ENCODE measurements around the gene CADPS.

CADPS gene

GRCh38 chr3:62566022-62566557 is 309.1 kb downstream of the CADPS start:
- TF ChIP-seq FOXP2 (optimal IDR thresholded peaks at IDR 0.05; ENCODE audit: borderline replicate concordance, extremely low read depth, extremely low read length, insufficient read depth) (no peak), TAF1 (IDR thresholded peaks at IDR 0.05; ENCODE audit: borderline replicate concordance, insufficient read depth, low read length) (no peak), REST (IDR thresholded peaks at IDR 0.05; ENCODE audit: insufficient read depth in 1 of 2, low read depth in 2 of 2, low read length in 2 of 2) (no peak), SIN3A (IDR thresholded peaks at IDR 0.05; ENCODE audit: borderline replicate concordance, insufficient read depth, low read length) (no peak), POLR2AphosphoS5 (IDR thresholded peaks at IDR 0.05; ENCODE audit: low read depth, low read length) (no peak)

- no peak for TF ChIP-seq TAF1 (IDR thresholded peaks at IDR 0.05; ENCODE audit: borderline replicate concordance, insufficient read depth, low read length)
- no peak for TF ChIP-seq SIN3A (IDR thresholded peaks at IDR 0.05; ENCODE audit: borderline replicate concordance, insufficient read depth, low read length)
- TF ChIP-seq REST (IDR thresholded peaks at IDR 0.05; ENCODE audit: insufficient read depth in 1 of 2, low read depth in 2 of 2, low read length in 2 of 2) = no peak
- no peak for TF ChIP-seq FOXP2 (optimal IDR thresholded peaks at IDR 0.05; ENCODE audit: borderline replicate concordance, extremely low read depth, extremely low read length, insufficient read depth)
- no peak for TF ChIP-seq POLR2AphosphoS5 (IDR thresholded peaks at IDR 0.05; ENCODE audit: low read depth, low read length)
These were observed 312.6 kb downstream of the CADPS start for GRCh38 chr3:62562596-62562995.

GRCh38 chr3:62562017-62562416 is 313.2 kb downstream of the CADPS start:
- TF ChIP-seq POLR2AphosphoS5 (IDR thresholded peaks at IDR 0.05; ENCODE audit: low read depth, low read length) = no peak
- no peak for TF ChIP-seq TAF1 (IDR thresholded peaks at IDR 0.05; ENCODE audit: borderline replicate concordance, insufficient read depth, low read length)
- TF ChIP-seq REST (IDR thresholded peaks at IDR 0.05; ENCODE audit: insufficient read depth in 1 of 2, low read depth in 2 of 2, low read length in 2 of 2) = no peak
- no peak for TF ChIP-seq SIN3A (IDR thresholded peaks at IDR 0.05; ENCODE audit: borderline replicate concordance, insufficient read depth, low read length)
- no peak for TF ChIP-seq FOXP2 (optimal IDR thresholded peaks at IDR 0.05; ENCODE audit: borderline replicate concordance, extremely low read depth, extremely low read length, insufficient read depth)

- TF ChIP-seq TAF1 (IDR thresholded peaks at IDR 0.05; ENCODE audit: borderline replicate concordance, insufficient read depth, low read length) = no peak
- TF ChIP-seq SIN3A (IDR thresholded peaks at IDR 0.05; ENCODE audit: borderline replicate concordance, insufficient read depth, low read length) = no peak
- no peak for TF ChIP-seq POLR2AphosphoS5 (IDR thresholded peaks at IDR 0.05; ENCODE audit: low read depth, low read length)
- TF ChIP-seq FOXP2 (optimal IDR thresholded peaks at IDR 0.05; ENCODE audit: borderline replicate concordance, extremely low read depth, extremely low read length, insufficient read depth) = no peak
- TF ChIP-seq REST (IDR thresholded peaks at IDR 0.05; ENCODE audit: insufficient read depth in 1 of 2, low read depth in 2 of 2, low read length in 2 of 2) = no peak
These were observed 315.3 kb downstream of the CADPS start for GRCh38 chr3:62559831-62560445.

Data from PFSK-1 (cell line).